Limb (tissue), 2 donors: ENCODE data around the gene FBF1.
"Not testable (repeated sequence)": the region's sequence is repeated elsewhere in the genome, so short reads cannot be mapped to it uniquely, and the experiment has no call there.

Source experiments
- DNase-seq, 2 donors: peaks; one replicate each; pipeline ENCODE4 v3.0.0-alpha.2; 2016; ENCODE audit errors: extremely low spot score in 2 of 2

Gene FBF1

DNA sequence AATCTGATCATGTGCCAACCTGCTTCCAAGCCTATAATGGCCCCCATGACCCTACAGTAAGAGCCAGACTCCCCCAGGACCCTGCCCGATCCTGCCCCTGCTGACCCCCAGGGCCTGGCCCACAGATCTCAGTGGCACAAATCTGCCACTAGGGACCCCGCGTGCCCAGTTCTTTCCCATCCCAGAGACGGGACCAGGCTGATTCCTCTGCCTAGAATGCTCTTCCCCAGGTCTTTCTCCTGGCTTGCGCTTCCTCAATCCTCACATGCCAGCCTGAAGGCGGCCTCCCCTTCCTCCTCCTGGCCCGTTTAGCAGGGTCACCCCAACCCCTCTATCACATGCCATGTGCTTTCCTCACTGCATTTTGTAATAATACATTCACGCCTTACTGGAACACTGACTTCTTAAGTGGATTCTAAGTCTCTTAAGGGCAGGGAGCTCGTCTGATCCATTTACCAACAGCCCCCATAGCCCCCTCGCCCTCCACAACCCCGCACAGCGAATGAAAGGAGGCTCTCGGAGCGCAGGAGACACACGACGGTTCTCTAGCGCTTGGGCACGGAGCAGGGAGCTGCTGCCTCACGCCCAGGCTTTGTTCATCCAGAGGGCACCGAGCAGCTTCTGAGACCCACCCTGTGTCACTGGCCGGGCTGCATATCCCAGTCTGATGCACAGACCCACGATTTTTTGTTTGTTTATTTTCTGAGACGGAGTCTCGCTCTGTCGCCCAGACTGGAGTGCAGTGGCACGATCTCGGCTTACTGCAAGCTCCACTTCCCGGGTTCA lies 45.3 kb downstream of the FBF1 start:
- DNase-seq, result peak in 1 of 2 donors; percentile 34

DNA sequence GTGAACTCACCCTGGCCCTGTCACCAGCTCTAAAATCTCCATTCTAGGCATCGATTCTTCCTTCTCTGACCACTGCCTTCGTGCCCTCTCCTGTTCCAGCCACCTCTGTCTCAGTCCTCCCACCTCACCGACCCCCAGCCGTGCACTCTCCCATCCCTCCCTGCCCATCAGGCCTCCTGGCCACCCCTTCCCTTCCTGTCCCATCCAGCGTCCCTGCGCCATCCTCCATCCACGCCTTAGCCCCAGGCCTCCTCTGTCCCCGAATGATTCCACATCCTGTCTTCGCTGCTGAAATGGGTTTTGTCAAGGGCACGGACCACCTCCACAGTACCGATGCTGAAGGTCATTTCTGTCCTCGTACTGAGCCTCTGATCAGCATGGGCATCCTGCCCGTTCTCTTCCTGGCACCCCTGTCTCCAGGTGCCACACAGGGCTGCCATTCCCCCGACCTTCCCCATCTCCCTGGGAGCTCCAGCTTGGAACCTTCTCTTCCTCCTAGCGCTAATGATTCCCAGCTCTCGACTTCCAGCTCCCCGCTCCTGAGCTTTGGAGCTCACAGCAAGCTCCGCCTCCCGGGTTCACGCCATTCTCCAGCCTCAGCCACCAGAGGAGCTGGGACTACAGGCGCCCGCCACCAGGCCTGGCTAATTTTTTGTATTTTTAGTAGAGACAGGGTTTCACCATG lies 46.7 kb downstream of the FBF1 start:
- DNase-seq, result peak in 1 of 2 donors; percentile 31

DNA sequence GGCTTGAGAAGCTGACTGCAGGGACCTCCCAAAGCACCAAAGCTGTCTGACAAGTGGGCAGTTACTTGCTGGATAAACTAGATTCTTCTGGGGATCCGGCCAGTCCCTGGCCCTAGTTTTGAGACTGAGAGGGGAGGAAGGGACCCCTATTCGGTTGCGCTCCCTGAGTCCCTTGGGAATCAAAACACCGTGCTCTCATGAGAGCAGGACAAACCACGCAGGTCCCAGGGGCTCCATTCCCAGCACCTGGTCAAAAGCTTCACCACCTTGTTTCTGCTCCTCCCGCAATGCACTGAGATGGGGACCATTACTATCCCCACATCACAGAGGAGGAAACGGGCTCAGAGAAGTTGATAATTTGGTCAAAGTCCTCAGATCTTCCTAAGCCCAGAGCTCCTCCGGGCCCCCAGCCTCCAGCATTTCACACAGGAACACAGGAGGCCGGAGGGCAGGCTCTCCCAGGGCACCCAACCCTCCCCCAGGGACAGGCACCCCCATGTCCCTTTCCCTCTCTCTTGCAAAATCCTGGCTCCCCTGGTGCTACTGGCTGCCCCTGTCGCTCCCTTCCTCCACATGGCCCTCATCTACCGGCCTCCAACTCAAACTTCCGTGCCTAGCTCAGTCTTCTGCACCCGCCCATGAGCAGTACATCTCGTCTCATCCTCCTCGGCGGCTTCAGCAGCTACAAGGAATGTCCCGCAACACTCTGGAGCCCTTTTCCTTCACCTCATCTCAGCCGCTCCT lies 47.4 kb downstream of the FBF1 start:
- peak in 1 of 2 donors; percentile 34 for DNase-seq

DNA sequence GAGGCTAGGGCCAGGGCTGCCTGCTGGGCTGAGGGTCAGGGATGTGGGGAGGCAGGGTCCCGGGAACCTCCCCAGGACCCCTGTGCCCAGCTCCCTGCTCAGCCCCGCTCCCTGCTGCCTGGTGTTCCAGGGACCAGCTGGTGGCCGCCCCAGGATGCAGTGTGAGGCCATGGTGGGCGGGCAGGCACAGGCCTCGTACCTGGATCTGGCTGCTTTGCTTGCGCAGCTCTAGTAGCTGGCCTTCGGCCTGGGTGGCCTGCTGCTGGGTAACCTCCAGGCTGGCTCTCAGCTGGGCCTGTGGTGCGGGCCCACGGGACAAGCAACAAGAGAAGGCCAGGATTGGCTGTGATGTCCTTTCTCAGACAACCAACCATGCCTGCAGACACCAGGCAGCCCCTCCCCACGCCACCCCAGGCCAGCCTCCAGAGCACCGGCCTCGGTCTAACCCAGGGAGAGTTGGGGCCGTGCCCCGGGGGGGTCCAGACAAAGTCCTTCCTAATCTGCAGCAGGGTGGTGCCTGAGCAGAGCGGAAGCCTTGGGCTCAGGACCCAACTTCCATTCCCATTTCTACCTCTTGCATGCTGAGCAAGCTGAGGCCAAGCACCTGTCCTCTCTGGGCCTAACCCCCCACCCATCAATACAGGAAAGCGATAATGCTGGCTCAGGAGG lies 48.2 kb downstream of the FBF1 start:
- DNase-seq, result peak in 1 of 2 donors; percentile 24

DNA sequence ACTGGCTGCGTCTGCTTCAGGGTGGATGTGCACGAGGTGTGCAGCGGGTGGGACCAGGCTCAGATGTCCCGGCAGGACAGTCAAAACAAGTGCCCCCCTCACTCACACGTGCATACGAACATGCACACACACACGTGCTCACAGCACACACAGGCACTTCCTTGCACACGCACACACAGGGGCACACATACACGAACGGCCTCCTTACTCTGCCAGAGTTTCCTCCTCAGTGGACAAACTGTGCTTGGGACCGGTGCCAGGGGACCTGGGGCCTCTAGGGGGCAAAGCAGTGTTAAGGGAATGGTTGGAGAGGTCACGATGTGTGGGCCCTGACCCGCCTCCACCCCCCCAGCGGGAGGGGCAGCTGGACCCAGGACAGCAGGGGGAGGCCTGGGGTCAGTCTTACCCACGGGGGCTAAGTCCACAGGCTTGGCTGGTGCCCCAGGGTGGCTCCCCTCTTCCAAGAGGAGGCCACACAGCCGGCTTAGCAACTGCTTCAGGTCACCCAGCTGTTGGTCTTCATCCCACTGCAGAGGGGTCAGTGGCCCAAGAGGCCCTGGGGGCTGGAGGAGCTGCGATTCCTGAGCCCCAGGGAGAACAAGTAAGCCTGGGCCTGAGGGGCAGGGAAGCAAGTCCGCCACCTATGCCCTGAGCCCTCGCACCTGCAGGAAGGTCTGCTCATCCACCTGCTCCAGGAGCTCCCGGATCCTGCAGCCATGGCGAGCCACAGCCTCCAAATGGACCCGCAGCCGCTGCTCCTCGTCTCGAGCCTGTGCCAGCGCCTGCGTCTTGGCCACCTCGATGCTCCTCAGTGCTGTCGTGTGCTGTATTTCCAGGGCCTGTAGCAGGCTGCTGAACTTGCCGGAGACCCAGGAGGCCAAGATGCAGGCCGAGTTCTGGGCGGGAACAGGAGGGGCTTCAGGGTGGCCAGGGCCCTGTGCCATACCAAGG lies 49.0 kb downstream of the FBF1 start:
- DNase-seq, result no peak

DNA sequence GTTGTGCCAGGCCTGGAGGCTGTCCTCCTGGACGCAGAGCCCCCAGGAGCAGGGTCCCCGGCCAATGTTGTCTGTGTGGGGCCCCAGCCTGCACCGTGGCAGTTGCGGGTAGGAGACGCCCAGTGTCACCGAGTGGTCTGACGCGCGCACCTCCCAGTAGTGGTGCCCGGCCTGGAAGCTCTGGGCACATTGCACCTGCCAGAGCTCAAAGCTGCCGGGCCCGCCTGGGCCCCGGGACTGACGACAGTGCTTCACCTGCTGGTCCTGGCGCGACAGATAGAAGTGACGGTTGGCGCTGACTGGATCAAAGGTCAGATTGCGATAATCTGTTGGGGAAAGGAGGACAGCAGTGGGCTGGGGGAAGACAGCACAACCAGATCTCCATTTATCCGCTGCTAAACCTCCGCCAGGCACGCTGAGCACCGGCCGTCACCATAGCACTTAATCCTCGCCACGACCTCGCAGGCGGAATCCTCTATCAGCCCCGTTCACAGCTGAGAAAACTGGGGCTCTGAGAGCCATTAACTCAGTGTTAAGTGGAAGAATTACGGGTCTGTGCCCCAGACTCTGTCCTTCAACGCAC lies 49.7 kb downstream of the FBF1 start:
- no peak for DNase-seq

DNA sequence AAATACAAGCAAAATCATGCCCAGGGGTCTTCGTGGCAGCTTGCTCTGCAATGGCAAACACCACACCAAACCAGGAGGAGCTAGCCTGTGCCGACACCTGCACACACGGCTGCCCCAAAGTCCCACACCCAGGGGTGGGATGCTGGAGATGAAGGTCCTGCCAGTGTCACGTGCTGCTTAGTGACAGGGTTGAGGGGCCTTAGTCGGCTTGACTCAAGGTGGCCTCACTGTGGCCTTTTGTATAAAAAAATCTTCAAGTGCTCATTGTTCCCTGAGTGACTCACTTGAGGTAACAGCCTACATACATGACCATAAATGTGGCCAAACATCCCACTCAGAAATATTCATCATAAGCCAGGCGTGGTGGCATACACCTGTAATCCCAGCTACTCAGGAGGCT lies 51.4 kb downstream of the FBF1 start:
- DNase-seq, result no peak

DNA sequence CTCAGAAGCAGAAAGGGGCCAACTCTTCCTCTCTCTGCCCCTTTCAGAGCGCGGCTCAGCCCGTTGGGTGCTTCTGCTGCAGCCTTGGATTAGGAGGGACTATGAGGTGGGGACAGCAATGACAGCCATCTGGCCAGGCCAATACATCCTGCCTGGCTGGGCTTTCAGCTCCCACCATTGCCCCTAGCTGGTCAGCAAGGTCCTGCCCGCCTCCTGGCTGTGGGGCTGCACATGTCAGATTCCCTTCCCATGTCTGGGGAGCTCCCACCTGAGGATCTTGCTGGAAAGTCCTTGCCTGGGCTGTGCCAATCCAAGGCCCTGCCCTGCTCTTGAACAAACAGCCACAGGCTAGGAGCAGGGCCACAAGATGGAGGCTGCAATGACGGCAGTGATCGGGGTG lies 52.4 kb downstream of the FBF1 start:
- no peak for DNase-seq

DNA sequence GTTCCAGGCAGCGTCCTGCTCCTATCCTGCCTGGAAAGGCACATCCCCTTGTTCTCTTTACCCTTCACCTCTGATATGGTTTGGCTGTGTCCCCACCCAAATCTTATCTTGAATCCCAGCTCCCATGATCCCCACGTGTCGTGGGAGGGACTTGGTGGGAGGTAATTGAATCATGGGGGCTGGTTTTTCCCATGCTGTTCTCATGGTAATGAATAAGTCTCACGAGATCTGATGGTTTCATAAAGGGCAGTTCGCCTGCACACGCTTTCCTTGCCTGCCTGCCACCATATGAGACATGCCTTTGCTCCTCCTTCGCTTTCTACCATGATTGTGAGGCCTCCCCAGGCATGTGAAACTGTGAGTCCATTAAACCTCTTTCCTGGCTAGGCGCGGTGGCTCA lies 55.0 kb downstream of the FBF1 start:
- DNase-seq, result not testable (repeated sequence)

DNA sequence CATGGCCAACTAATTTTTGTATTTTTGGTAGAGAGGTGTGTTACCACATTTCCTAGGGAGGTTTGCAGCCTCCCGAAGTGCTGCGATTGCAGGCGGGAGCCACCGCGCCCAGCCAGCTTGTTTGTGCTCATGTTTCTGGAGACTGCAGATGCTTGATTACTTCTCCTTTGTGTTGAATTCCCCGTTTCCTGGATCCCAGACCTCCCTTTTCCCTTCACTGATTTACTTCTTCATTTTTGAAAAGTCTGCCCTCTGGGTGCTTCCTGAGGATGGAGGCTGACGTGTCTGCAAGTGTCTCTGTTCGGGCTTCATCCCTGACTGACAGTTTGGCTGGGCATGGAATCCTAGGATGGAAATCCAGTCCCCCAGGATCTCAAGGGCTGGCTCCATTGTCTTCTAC lies 55.4 kb downstream of the FBF1 start:
- DNase-seq, result no peak

DNA sequence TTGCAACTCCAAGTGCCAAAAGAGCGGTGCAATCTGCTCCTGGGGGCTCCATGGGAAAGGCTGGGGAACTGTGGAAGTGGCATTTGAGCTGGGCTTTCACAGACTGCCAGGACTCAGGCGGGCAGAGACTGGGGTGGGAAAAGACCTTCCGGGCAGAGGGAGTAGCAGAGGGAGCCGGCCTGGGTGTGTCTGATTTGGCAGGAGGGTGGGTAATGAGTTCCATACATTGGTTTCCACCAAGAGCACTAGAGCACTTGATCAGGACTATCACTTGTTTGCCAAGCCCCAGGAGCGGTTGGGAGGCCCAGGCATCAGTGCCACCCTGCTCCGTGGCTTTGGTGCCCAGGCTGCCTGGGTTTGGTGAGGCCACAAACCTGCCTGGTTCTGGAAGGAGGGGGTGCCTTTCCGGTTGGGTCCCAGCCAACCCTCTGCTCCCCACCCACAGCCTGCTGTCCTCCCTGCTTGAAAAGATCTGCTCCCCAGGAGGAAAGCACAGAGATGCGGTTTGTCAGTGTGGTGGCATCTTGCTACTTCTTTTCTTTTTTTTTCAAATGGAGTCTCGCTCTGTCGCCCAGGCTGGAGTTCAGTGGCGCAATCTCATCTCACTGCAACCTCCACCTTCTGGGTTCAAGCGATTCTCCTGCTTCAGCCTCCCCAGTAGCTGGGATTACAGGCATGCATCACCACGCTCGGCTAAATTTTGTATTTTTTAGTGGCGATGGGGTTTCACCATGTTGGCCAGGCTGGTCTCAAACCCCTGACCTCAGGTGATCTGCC lies 59.0 kb downstream of the FBF1 start:
- no peak for DNase-seq

DNA sequence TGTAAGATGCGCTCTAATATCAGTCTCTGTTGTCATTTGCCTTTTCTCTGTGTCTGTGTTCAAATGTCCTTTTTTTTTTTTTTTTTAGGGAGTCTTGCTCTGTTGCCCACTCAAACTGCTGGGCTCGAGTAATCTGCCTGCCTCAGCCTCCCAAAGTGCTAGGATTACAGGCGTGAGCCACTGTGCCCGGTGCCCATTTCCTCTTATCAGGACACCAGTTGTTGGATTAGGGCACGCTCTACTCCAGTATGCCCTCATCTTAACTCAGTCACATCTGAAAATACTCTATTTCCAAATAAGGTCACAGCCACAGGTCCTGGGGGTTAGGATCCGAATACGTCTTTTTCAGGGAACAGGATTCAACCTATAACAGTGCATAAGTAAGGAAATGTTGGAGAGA lies 60.6 kb downstream of the FBF1 start:
- no peak for DNase-seq

DNA sequence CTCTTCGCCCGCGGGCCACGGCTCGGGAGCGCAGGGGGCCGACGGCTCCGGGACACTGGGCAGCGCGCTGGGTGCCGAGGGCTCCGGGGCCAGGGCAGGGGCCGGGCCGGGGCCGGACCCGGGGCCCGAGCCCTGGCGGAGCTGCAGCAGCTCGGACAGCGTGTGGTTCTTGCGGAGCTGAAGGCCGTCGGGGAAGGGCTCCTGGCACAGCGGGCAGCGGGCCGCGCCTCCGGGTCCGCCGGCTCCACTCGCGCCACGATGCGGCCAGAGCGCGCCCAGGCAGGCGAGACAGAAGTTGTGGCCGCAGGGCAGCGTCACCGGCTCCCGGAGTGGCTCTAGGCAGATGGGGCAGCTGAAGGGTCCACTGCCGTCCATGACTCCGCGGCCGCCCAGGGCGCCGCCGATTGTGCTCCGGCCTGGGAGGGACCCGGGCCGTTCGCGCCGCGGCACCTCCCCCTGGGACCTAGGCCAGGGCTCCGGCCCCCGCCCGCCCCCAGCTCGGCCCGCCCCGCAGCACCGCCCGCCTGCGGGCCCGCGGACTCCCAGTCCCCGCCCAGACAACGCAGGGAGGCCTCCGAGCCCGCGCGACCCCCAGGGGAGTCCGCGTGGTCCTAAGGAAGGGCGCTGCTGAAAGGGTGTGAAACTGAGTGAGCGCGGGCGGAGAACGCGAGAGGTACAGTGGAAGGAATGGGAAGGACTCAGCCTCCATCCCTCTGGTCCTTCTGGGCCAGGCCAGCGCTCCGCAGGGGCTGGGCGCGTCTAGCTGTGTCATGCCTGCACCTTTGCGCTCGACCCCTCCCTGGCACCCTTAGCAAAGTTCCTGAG lies 62.5 kb downstream of the FBF1 start, which contains the start of gene TRIM47:
Gene TRIM47 (minus strand): TSS at position 408 of the 825 bp plus-strand sequence. CDS start 33 bp downstream, at position 375.
- peak; percentile 39 to 72 for DNase-seq

DNA sequence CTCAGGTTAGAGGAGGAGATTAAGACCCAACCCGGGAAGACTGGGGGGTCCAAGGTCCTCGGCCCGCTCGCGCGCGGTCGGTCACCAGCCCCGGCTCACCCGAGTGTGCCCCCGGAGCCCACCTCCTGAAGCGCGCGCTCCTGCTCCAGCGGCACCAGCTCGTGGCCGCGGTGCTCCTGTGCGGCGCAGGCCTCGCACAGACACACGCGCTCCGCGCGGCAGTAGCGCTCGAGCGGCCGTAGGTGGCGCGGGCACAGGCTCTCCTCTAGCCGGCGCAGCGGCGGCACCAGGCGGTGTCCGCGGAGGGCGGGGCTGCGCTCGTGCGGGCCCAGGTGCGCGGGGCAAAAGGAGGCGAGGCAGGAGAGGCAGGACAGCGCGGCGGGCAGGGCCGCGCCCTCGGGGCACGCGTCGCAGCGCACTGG lies 63.1 kb downstream of the FBF1 start:
- peak; percentile 56 to 85 for DNase-seq

DNA sequence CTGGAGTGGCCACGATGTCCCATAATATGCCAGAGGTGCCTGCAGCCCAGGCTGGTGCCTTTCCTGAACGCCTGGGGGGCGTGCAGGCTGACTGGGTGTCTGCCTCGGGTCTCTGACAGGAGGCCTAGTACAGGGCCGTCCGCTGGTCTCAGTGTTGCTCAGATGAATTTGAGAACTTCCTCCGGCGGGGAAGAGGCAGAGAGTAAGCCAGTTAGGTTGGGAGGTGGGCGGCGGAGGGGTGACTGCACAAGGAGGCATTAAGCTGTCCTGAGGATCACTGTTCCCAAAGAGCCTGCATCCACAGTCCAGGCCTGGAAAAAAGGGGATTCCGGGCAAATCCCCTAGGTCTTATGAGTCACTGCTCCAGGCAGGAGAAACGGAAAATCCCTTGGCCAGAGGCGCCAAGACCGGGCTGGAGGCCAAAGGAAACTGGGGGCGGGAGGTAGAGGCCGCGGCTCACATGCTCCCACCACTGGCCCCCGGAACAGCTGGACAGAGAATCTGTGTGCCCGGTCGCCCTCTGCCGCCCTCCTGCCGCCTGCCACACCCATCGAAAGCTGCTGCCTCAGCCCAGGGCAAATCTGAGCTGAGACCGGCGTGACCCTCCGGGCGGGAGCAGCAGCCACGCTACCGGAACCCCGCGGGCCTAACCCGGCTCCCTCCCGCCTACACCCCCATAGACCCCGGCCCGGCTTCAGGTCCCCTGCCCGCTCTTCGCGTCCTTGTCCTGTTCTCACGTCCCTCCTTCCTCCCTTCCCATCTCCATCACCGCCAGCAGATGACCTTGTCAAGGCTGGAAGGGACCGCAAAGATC lies 63.7 kb downstream of the FBF1 start:
- DNase-seq, result peak; percentile 88 to 92

DNA sequence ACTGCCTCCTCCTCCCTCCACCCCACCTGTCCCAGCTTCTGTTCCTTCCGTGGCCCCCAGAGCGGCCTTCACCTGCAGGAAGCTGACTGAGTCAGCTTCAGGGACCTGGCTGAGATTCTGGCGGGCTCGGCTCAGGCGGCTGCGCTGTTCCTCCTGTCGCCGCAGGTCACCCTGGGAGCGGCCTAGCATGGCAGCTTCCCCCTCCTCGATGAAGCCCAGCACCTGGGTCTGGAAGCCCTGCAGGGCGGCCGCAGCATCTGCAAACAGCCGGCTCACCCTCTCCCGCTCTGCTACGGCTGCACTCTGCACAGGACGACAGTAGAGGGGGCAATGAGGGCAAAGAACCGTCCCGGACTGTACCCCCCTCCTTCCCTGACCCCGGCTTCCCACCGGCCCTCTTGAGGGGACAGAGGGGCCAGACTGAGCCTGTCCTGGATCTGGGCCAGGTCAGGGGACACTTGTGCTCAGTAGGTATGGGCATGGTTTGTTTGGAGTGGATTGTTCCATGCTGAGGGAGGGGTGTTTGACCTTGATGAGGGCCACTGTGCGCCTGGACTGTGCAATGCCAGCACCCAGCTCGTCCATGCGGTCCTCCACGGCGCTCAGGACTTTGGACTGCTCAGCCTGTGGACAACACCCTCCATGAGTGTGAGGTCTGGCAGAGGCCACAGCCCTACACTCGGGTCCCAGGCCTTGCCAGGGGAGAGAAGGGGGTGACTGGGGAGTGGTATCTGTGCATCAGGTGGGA lies 64.5 kb downstream of the FBF1 start:
- DNase-seq, result peak in 1 of 2 donors; percentile 50

DNA sequence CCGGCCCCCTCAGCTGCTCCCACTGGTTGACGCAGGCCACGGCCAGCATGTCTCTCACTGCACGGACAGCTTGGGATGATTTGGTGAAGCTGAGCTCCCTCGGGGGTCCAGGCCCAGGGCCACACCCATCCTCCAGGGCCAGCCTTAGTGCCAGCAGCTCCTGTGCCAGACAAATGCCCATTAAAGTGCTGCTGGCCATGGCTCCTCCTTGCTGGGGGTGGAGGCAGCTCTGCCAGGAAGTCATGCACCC lies 65.0 kb downstream of the FBF1 start:
- DNase-seq, result peak in 1 of 2 donors; percentile 43
